ENCODE measurements around the gene LYRM4.

- TF ChIP-seq POLR2A (IDR thresholded peaks at IDR 0.05) = no peak
- TF ChIP-seq CTCF (IDR thresholded peaks at IDR 0.05) = no peak
Observed at GRCh38 chr6:5151360-5151954, 109.3 kb downstream of the LYRM4 start.
